NCI-H1105 (cell line): ENCODE data around the gene IL1RAPL1.

ENCODE experiments used
- DNase-seq: peaks from one replicate; lab custom pipeline; 2025; lab: John Stamatoyannopoulos, UW

The IL1RAPL1 gene

DNA sequence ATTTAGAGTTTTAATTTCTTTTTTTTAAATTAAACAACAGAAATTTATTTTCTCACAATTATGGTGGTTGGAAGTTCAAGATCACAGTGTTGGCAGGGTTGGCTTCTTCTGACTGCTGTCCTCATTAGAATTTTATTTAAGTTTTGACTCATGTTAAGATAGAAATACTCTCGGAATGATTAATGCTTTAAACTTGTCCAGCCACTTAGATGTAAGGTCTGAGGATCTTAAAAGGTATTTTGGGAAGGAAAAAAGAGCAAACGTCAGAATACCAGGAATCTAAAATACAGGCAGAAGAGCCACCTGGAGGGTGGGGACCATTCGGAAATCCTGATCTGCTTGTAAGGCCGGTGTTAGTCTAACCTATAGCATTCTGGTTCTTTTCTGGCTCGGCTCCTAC lies 1205.1 kb downstream of the IL1RAPL1 start:
- DNase-seq: no peak

DNA sequence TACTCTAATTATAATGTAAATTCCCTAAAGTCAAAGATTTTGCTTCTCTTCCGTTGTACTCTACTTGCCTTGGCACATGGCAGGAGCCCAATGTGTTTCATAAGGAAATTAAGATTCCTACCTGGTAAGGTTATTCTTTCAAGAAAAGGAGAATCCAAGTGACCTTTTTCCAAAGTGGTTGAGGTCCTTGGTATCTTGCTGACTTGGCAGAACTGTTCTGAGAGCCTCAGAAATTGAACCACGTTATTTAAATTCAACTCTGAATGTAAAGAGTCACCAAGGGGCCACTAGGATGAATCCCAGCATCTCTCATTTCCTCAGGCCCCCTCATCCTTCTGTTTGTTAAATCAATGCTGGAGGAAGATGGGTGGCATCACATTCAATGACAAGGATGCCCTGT lies 1209.9 kb downstream of the IL1RAPL1 start:
- no peak for DNase-seq

DNA sequence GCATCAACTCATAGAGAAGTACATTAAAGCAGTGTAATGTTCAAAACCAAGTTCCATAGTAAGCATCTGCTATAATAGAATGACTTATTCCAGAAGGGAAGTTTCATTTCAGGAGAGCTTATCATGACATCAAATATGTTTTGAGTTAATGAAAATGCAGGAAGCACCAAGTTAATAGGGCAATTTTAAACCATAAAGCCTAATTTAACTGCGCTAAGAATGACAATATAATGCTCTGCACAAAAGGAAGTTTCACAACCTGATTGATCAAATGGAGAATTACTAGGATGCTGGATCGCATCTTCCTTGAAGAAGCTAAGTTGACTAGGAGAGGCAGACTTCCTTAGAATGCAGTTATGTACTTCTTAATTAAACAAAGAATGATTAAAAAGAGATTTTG lies 1211.2 kb downstream of the IL1RAPL1 start:
- DNase-seq: no peak

GRCh38 chrX:29813174-29813573 lies 1225.9 kb downstream of the IL1RAPL1 start:
- DNase-seq: no peak

GRCh38 chrX:29824176-29824906 lies 1237.1 kb downstream of the IL1RAPL1 start:
- no peak for DNase-seq

- no peak for DNase-seq
Measured at GRCh38 chrX:29826742-29827141, 1239.5 kb downstream of the IL1RAPL1 start.

- no peak for DNase-seq
Measured at GRCh38 chrX:29834311-29834710, 1247.1 kb downstream of the IL1RAPL1 start.

DNA sequence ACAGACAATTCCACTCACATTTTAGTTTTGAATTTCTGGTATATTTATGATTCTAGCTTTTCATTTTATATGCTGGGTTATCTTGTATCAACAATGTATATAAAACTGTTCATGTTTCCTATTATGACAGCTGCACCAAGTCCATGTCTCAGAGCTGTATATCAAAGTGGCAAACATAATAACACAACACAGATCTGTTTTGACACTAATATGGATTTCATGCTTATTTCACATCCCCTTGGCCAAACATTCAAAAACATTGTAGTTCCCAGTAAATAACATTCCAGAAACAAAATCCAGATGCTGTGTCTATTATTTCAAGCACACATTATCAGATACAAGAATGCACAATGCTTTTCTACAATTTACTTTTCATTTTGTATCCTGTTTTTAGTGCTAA lies 1247.5 kb downstream of the IL1RAPL1 start:
- no peak for DNase-seq

DNA sequence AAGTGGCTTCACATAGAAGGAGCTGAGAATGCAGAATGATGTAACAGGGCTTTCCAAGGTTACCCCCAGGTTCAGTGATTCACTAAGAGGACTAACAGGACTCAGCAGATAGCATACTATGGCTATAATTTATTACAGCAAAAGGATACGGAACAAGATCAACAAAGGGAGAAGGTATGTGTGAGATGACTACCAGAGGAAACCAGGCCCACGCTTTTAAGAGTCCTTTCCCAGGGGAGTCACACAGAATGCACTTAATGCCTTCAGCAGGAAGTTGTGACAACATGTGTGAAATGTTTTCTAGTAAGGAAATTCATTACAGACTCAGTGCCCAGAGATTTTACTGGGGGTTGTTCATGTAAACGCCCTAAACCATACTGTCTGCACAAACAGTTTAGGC lies 1254.5 kb downstream of the IL1RAPL1 start:
- no peak for DNase-seq

GRCh38 chrX:29842552-29842951 lies 1255.3 kb downstream of the IL1RAPL1 start:
- DNase-seq: no peak

- DNase-seq: no peak
Measured at GRCh38 chrX:29851857-29852605, 1264.8 kb downstream of the IL1RAPL1 start.

DNA sequence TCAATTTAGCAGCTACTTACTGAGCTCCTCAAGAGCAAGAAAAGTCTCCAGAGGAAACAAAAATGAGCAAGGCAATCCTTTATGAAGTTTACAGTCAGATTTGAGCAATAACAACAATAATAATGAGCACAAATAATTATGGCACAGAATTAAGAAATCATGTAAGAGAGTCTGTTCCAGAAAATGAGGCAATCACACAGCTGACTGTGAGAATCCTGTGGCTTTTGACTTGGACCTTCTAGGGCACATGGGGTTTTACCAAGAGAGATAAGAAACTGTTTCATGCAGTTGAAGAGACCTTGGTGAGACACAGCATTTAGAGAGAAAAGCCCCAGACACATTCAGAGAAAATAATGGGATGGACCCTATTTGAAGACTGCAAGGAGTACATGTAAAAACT lies 1265.5 kb downstream of the IL1RAPL1 start:
- no peak for DNase-seq

- no peak for DNase-seq
Measured at GRCh38 chrX:29858714-29859113, 1271.5 kb downstream of the IL1RAPL1 start.

DNA sequence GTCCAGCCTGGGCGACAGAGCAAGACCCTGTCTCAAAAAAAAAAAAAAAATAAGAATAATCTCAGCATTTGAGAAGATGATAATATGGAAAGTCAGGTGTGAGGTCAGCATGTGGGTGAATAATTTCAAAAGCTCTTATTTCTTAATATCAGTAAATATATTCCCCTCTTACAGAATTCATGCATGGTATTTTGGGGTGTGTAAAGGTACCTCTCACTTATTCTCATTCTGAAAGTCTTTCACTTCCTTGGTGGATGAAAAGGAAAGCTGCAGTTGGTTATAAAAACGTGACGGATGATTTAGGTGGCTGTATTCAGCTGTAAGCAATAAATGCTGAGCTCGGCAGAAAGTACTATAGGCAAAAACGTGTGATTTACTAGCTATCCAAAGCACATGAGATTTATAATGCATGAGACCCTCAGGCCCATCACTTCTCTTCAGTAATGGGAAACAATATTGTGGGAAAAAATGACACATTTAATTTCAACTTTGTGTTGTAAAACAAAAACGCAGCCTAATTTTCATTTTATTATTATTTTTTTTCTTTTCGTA lies 1275.0 kb downstream of the IL1RAPL1 start:
- DNase-seq: no peak

DNA sequence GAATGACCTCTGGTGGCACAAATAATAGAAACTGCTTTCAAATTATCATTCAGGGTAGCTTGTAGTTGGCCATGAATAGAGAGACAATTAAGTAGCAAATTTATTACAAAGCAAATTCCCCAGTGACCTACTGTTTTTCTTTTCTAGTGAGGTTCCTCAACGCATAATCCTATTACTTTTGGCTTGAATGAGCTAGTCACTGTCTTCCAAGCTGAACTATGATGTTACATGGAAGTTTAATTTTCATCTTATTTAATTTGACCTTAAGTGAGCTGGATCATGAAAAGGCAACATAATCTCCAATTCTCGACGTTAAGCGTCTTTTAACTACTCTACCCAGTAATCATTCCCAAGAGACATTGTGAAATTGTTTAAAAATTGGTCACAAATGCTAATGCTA lies 1280.7 kb downstream of the IL1RAPL1 start:
- DNase-seq: no peak

GRCh38 chrX:29869837-29870236 lies 1282.6 kb downstream of the IL1RAPL1 start:
- no peak for DNase-seq

- no peak for DNase-seq
Measured at GRCh38 chrX:29870608-29871007, 1283.4 kb downstream of the IL1RAPL1 start.

DNA sequence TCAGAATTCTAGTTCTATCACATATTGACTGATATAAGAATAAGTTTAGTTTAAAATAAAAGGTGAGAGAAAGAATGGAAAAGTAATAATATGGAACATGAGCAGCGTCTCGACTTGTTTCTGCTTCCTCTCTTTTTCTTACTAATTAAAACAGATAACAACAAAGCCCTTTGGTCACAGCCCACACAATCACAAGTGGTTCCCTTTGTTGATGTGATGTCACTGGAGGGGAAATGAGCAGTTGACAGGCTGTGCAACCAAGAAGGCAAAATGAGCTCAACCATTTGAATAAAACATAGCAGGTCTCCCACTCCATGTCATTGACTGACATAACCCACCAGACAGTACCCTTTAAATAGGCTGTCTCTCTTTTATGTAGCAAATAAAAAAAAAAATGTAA lies 1285.6 kb downstream of the IL1RAPL1 start:
- DNase-seq: no peak

DNA sequence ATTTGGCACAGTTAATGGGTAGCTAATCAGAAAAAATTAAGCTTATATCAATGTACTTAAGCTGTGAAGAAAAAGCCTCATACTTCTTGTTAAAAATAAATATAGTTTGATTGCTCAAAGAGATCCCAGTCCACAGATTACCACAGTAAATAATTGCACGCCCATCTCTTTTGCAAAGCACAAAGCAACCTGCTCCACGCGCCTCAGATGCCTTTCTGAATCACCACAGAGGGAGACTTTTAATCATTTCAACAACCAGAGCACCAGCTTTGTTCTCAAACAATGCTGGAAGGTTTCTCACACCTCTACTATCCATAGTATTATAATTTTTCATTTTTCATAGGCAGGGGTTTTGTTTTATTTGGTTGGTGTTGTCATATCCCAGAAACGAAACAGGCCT lies 1289.5 kb downstream of the IL1RAPL1 start:
- no peak for DNase-seq

DNA sequence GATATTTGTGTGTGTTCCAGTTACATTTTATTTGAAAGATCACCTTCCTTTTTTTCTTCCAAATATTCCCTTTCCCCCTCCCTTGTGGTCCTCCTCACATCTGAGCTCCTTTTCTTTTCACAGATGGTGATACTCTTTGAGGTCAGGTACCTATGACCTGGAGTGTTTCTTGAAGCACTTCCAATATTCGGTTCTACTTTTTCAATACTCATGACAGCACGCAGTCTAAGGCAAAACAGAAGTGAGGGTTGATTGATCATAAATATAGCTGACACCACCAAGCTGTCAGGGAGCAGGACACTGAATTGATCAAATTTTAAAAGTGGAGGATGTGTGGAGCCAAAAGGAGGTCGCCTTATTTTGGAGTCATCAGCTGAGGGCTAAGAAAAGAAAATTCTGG lies 1293.7 kb downstream of the IL1RAPL1 start:
- no peak for DNase-seq

GRCh38 chrX:29890004-29890403 lies 1302.8 kb downstream of the IL1RAPL1 start:
- no peak for DNase-seq

DNA sequence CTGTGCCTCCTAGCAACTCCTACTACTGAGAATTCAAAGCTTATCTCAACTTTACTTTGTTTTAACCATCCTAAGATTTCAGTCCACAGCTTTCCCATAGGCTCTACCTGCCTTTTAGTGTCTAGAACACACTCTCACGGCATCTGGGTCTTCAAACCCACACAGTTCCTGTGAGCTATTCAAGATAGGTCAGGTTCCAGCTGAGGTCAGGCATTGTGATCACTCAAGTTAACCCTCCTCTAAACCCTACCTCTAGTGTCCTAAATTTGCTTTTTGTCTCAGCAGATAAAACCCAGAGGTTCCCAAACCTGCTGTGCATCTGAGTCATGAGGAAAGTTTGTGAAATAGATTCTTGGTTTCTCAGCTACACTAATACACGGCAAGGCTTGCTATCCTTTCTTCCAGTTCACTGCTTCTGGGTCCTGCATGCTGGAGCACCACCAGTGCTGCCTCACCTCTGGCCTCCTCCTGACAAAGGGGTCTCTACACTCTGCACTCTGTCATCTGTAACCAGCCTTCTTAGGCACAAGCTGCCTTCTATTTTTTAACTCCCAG lies 1303.5 kb downstream of the IL1RAPL1 start:
- DNase-seq: no peak

- DNase-seq: no peak
Measured at GRCh38 chrX:29902004-29902403, 1314.8 kb downstream of the IL1RAPL1 start.
